Fibroblast of mammary gland (primary cell): ENCODE data around the gene RECK.
A peak's percentile ranks its signal among the peaks of the same experiment; 100 is the strongest.

Experiments used
- DNase-seq: peaks from one replicate; pipeline ENCODE4 v3.0.0-alpha.2; 2010; ENCODE audit warnings: low read depth
- H3K4me3 ChIP-seq: 2 replicates; pipeline ENCODE4 v1.5.1; 2011; ENCODE audit warnings: low read depth, mild to moderate bottlenecking, low read length, moderate library complexity; ENCODE audit not compliant: control insufficient read depth
- CTCF ChIP-seq: conservative IDR thresholded peaks from 2 replicates; pipeline ENCODE4 v1.5.1; 2011; ENCODE audit warnings: low read depth, low read length, inconsistent platforms; ENCODE audit not compliant: control insufficient read depth, insufficient read depth

Gene RECK

GRCh38 chr9:36017278-36017677, 19.4 kb upstream of the RECK start:
- DNase-seq: no peak
- no peak overlapping the region for H3K4me3 ChIP-seq
- no peak for TF ChIP-seq CTCF

GRCh38 chr9:36018129-36018528, 18.6 kb upstream of the RECK start:
- no peak overlapping the region for H3K4me3 ChIP-seq
- no peak for DNase-seq
- TF ChIP-seq CTCF: no peak

- H3K4me3 ChIP-seq: no peak overlapping the region
- TF ChIP-seq CTCF: no peak
- DNase-seq: no peak
Measured at GRCh38 chr9:36018891-36019720, 17.6 kb upstream of the RECK start.

- DNase-seq: no peak
- TF ChIP-seq CTCF: no peak
- no peak overlapping the region for H3K4me3 ChIP-seq
Measured at GRCh38 chr9:36021968-36022367, 14.7 kb upstream of the RECK start.

GRCh38 chr9:36023260-36024048, 13.3 kb upstream of the RECK start:
- H3K4me3 ChIP-seq: no peak overlapping the region
- peak; percentile 84 for TF ChIP-seq CTCF
- DNase-seq: peak; percentile 77

GRCh38 chr9:36025746-36026145, 11.0 kb upstream of the RECK start:
- no peak for TF ChIP-seq CTCF
- no peak for DNase-seq
- no peak overlapping the region for H3K4me3 ChIP-seq
